Midbrain (tissue), 1 donor: ENCODE data around the gene XPO6.

ENCODE experiments used
- DNase-seq: peaks from one replicate; lab custom pipeline; 2025; lab: John Stamatoyannopoulos, UW

Gene XPO6

GRCh38 chr16:28062261-28062846, 149.4 kb downstream of the XPO6 start:
- no peak for DNase-seq

- DNase-seq, result no peak
These were observed 150.2 kb downstream of the XPO6 start for GRCh38 chr16:28061352-28062101.

GRCh38 chr16:28059841-28060575, 151.8 kb downstream of the XPO6 start:
- DNase-seq, result no peak

GRCh38 chr16:28058839-28059589, 152.8 kb downstream of the XPO6 start:
- DNase-seq, result no peak

GRCh38 chr16:28057949-28058348, 153.8 kb downstream of the XPO6 start:
- no peak for DNase-seq

GRCh38 chr16:28053461-28053860, 158.3 kb downstream of the XPO6 start:
- no peak for DNase-seq

GRCh38 chr16:28052274-28053128, 159.3 kb downstream of the XPO6 start:
- DNase-seq, result no peak

GRCh38 chr16:28051486-28051885, 160.3 kb downstream of the XPO6 start:
- DNase-seq, result no peak
